Measurements from ENCODE around the gene VAMP2.

VAMP2 gene

DNA sequence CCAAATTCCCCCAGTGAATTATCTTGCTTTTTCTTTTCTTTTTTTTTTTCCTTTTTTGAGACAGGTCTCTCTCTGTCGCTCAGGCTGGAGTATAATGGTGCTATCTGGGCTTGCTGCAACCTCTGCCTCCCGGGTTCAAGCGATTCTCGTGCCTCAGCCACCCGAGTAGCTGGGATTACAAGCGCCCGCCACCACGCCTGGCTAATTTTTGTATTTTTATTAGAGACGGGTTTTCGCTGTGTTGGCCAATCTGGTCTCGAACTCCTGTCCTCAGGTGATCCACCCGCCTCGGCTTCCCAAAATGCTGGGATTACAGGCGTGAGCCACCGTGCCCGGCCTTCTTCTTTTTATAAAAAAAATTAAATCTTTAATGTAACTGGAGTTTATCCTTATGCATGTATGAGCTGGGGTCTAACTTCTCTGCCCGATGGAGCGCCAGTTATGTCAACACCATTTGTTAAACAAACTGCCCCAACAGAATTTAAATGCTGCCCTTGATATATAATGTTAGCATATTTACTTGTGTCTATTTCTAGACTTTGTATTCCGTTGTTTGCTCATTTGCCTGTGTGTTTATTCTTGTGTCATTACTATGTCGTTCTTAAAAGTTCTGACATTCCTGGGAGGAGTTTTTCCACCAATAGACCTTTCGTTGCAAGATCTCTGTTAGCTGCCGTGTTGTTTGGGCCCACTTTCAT, 48.2 kb upstream of the VAMP2 start (continued):
- TF ChIP-seq ZNF530 (tag by site-specific recombination; IDR thresholded peaks at IDR 0.05; ENCODE audit: low read depth) (no peak), ZNF350 (tag by site-specific recombination; IDR thresholded peaks at IDR 0.05) (no peak), ZNF239 (tag by site-specific recombination; IDR thresholded peaks at IDR 0.05) (no peak), ZNF626 (tag by site-specific recombination; IDR thresholded peaks at IDR 0.05) (no peak), ZNF114 (tag by site-specific recombination; IDR thresholded peaks at IDR 0.05) (no peak), ZNF514 (tag by site-specific recombination; IDR thresholded peaks at IDR 0.05) (no peak), ZSCAN23 (tag by site-specific recombination; IDR thresholded peaks at IDR 0.05) (no peak), ZNF132 (tag by site-specific recombination; IDR thresholded peaks at IDR 0.05; ENCODE audit: borderline replicate concordance) (no peak), ZBTB49 (tag by site-specific recombination; IDR thresholded peaks at IDR 0.05; ENCODE audit: low read depth) (no peak), ZNF658 (tag by site-specific recombination; IDR thresholded peaks at IDR 0.05) (no peak), ZNF274 (IDR thresholded peaks at IDR 0.05; ENCODE audit: low read length) (no peak), ZNF274 (tag by site-specific recombination; IDR thresholded peaks at IDR 0.05; ENCODE audit: borderline replicate concordance) (no peak), ZNF654 (tag by site-specific recombination; IDR thresholded peaks at IDR 0.05; ENCODE audit: low read depth) (no peak), ZNF664 (tag by site-specific recombination; IDR thresholded peaks at IDR 0.05) (no peak), PRDM1 (tag by site-specific recombination; IDR thresholded peaks at IDR 0.05) (peak; percentile 99), REST (tag by site-specific recombination; IDR thresholded peaks at IDR 0.05) (no peak), KLF10 (tag by site-specific recombination; IDR thresholded peaks at IDR 0.05) (0 out of 2 replicates have a peak, but pooled peaks have one; percentile 9), ZNF623 (tag by site-specific recombination; IDR thresholded peaks at IDR 0.05) (no peak), ZNF791 (tag by site-specific recombination; IDR thresholded peaks at IDR 0.05) (no peak), ZNF112 (tag by site-specific recombination; IDR thresholded peaks at IDR 0.05) (no peak), ZNF157 (tag by site-specific recombination; IDR thresholded peaks at IDR 0.05) (no peak), ZNF335 (tag by site-specific recombination; conservative IDR thresholded peaks at IDR 0.05) (peak; percentile 97), ZNF610 (tag by site-specific recombination; IDR thresholded peaks at IDR 0.05; ENCODE audit: borderline replicate concordance) (no peak), ZNF48 (tag by site-specific recombination; IDR thresholded peaks at IDR 0.05) (no peak), ZBTB20 (tag by site-specific recombination; IDR thresholded peaks at IDR 0.05) (peak; percentile 82), SETDB1 (IDR thresholded peaks at IDR 0.05; ENCODE audit: insufficient read length, low read length) (no peak), ZSCAN4 (tag by site-specific recombination; IDR thresholded peaks at IDR 0.05) (no peak), HOXC10 (CRISPR knock-in tag; IDR thresholded peaks at IDR 0.05) (no peak)
- TF ChIP-seq, protein P1, sequence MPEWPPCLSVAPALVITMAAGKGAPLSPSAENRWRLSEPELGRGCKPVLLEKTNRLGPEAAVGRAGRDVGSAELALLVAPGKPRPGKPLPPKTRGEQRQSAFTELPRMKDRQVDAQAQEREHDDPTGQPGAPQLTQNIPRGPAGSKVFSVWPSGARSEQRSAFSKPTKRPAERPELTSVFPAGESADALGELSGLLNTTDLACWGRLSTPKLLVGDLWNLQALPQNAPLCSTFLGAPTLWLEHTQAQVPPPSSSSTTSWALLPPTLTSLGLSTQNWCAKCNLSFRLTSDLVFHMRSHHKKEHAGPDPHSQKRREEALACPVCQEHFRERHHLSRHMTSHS (tag by site-specific recombination; IDR thresholded peaks at IDR 0.05): no peak
- TF ChIP-seq, protein P2, sequence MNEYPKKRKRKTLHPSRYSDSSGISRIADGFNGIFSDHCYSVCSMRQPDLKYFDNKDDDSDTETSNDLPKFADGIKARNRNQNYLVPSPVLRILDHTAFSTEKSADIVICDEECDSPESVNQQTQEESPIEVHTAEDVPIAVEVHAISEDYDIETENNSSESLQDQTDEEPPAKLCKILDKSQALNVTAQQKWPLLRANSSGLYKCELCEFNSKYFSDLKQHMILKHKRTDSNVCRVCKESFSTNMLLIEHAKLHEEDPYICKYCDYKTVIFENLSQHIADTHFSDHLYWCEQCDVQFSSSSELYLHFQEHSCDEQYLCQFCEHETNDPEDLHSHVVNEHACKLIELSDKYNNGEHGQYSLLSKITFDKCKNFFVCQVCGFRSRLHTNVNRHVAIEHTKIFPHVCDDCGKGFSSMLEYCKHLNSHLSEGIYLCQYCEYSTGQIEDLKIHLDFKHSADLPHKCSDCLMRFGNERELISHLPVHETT (tag by site-specific recombination; IDR thresholded peaks at IDR 0.05): no peak
- TF ChIP-seq, protein P3, sequence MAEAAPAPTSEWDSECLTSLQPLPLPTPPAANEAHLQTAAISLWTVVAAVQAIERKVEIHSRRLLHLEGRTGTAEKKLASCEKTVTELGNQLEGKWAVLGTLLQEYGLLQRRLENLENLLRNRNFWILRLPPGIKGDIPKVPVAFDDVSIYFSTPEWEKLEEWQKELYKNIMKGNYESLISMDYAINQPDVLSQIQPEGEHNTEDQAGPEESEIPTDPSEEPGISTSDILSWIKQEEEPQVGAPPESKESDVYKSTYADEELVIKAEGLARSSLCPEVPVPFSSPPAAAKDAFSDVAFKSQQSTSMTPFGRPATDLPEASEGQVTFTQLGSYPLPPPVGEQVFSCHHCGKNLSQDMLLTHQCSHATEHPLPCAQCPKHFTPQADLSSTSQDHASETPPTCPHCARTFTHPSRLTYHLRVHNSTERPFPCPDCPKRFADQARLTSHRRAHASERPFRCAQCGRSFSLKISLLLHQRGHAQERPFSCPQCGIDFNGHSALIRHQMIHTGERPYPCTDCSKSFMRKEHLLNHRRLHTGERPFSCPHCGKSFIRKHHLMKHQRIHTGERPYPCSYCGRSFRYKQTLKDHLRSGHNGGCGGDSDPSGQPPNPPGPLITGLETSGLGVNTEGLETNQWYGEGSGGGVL (tag by site-specific recombination; IDR thresholded peaks at IDR 0.05): peak; percentile 12; the same call in 1 of the 2 replicates

Data from HEK293 (cell line).